ENCODE results near the gene NPAS1.

The NPAS1 gene

DNA sequence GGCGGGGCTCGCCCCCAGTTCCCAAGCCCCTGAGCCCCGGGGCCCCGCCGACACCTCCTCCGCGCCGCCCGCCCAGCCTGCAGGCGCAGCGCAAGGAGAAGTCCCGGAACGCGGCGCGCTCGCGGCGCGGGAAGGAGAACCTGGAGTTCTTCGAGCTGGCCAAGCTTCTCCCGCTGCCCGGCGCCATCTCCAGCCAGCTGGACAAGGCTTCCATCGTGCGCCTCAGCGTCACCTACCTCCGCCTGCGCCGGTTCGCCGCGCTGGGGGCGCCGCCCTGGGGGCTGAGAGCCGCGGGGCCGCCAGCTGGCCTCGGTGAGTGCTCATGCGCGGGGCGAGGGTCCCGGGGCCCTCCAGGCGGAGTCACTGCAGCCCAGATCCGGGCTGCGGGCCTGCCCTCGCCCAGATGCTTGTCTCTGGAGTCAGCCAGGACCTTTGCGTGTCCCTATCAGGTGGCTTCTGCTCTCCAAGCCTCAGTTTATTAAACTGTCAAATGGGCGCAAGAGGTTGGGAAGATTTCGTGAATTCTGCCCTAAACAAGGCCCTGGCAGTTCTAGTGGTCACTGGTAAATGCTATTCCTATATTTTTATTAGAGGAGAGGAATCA lies 2.0 kb downstream of the NPAS1 start:
- TF ChIP-seq, protein P1, sequence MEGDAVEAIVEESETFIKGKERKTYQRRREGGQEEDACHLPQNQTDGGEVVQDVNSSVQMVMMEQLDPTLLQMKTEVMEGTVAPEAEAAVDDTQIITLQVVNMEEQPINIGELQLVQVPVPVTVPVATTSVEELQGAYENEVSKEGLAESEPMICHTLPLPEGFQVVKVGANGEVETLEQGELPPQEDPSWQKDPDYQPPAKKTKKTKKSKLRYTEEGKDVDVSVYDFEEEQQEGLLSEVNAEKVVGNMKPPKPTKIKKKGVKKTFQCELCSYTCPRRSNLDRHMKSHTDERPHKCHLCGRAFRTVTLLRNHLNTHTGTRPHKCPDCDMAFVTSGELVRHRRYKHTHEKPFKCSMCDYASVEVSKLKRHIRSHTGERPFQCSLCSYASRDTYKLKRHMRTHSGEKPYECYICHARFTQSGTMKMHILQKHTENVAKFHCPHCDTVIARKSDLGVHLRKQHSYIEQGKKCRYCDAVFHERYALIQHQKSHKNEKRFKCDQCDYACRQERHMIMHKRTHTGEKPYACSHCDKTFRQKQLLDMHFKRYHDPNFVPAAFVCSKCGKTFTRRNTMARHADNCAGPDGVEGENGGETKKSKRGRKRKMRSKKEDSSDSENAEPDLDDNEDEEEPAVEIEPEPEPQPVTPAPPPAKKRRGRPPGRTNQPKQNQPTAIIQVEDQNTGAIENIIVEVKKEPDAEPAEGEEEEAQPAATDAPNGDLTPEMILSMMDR (IDR thresholded peaks at IDR 0.05; ENCODE audit: borderline replicate concordance, insufficient read depth, low read depth, low read length) = no peak
- H3K4me3 ChIP-seq (ENCODE audit: low read depth, low read length) = no peak overlapping the region

DNA sequence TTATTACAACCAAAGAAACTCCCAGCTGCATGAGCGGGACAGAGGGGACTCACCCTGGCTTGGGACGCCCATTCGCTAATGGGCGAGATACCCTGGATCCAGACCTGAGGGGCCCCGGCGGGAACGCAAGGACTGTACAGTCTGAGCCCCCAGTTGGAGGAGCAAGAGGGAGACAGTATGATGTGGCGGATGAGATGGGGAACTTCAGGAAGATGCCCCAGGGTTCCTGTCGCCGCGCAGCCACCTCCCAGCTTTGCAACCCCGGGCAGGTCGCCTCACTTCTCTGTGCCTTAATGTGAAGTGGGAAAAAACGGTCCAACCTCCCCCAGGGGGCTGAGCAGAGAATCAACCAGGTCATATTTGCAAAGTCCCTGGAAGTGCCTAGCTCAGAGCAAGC lies 2.5 kb downstream of the NPAS1 start:
- TF ChIP-seq, protein P1 (IDR thresholded peaks at IDR 0.05; ENCODE audit: borderline replicate concordance, insufficient read depth, low read depth, low read length) = no peak
- no peak overlapping the region for H3K4me3 ChIP-seq (ENCODE audit: low read depth, low read length)

DNA sequence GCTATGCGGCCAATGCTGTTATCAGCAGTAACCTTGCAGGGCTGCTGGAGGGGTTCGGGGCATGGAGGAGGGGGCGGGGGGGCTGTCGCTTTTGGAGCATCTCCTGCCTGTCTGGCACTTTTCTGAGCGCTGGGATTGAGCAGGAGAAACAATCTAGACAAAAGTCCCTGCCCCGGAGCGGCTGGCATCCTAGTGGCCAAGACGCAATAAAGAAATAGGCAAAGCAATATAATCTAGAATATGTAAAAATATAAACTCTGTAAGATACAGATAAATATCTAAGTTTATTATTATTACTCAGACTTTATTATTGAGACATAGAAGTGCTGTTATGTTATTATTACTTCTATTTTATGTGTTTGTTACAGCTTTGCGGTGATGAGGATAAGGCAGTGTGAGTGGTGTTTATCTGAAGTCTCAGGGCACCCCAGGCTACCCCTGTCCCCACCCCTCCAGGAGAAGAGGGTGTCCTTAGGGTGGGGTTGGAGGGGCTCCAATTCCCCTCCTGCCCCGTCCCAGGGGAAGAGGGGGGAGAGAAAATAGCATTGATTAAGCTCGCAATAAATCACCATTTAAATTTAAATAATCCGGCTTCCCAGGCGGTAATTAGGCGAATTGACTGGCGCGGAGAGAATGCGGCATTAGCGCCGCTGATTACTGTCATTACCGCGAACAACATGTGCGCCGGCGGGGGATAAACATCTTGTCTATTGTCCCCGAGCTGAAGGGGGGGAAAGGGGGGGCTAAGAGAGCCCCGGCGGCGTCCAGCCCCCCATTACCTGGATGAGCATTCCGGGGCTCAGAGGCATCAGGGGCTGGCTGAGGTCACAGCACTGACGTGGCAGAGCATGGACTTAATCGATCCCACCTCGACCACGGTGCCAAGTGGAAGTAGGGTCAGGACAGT lies 3.2 kb downstream of the NPAS1 start:
- H3K4me3 ChIP-seq (ENCODE audit: low read depth, low read length) = no peak overlapping the region
- TF ChIP-seq, protein P1 (IDR thresholded peaks at IDR 0.05; ENCODE audit: borderline replicate concordance, insufficient read depth, low read depth, low read length) = no peak

DNA sequence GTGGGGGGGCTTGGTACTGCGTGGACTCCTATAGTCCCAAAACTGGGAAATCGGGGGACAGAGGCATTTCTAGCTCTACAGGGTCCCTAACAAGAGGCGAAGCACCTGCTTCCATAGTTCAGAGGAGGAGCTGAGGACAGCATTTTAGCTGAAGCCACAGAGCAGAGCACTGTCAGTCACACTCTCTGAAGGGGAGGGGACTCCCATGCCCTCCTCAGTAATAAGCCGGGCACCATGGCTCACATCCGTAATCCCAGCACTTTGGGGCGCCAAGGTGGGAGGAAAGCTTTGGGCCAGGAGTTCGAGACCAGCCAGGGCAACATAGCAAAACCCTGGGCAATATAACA lies 3.8 kb downstream of the NPAS1 start:
- TF ChIP-seq, protein P1 (IDR thresholded peaks at IDR 0.05; ENCODE audit: borderline replicate concordance, insufficient read depth, low read depth, low read length) = no peak

DNA sequence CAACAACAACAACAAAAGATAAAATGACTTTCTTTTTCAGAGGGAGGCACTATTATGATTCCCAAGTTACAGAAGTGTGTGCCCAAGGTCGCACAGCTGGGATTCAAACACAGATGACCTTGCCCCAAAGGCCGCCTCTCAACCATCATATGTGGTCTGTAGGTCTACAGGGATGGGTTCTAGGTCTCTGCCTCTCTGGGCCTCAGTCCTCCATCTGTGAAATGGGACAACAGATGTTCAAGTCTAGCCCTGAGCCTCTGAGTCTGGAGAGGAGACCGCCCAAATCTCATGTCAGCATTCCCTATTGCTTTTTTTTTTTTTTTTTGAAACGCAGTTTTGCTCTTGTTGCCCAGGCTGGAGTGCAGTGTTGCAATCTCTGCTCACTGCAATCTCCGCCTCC lies 4.9 kb downstream of the NPAS1 start:
- H3K4me3 ChIP-seq (ENCODE audit: low read depth, low read length) = no peak overlapping the region
- TF ChIP-seq, protein P1 (IDR thresholded peaks at IDR 0.05; ENCODE audit: borderline replicate concordance, insufficient read depth, low read depth, low read length) = no peak

More for the DNA sequence above, 3.8 kb downstream of the NPAS1 start:
- H3K4me3 ChIP-seq (ENCODE audit: low read depth, low read length) = no peak overlapping the region

DNA sequence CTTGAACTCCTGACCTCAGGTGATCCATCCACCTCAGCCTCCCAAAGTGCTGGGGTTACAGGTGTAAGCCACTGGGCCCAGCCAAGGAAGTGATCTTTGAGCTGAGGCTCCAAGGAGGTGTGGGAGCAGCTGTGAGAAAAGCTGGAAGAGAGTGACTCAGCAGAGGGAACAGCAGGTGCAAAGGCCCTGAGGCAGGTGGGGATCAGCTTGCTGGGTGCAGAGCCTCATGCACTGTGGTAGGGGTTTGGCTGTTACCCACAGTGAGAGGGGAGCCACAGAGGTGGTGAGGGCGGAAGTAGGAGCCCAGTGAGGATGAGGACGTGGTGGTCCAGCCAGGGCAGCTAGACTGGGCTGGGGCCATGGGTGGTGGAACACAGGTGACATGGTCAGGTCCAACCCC lies 6.5 kb downstream of the NPAS1 start:
- H3K4me3 ChIP-seq (ENCODE audit: low read depth, low read length) = no peak overlapping the region
- TF ChIP-seq, protein P1 (IDR thresholded peaks at IDR 0.05; ENCODE audit: borderline replicate concordance, insufficient read depth, low read depth, low read length) = no peak

DNA sequence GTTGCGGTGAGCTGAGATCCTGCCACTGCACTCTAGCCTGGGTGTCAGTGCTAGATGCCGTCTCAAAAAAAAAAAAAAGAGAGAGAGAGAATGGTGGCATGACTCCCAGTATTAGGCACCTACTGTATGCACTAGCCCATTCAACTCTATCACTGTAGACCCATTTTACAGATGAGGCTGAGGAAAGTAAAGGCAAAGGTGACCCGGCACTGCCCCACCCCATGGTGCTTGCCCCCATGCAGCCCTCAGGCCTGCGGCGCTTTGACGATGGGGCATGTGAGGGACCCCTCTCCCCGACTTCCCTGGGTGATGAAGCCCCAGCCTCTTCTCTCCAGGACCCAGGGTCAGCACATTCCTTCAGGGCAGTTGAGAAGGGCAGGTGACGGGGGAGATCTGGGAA lies 7.3 kb downstream of the NPAS1 start:
- TF ChIP-seq, protein P1 (IDR thresholded peaks at IDR 0.05; ENCODE audit: borderline replicate concordance, insufficient read depth, low read depth, low read length) = no peak
- no peak overlapping the region for H3K4me3 ChIP-seq (ENCODE audit: low read depth, low read length)

All from GM12875 (cell line).